ENCODE results near the gene DDRGK1. TPM values are rescaled to one million over a fixed set of nuclear protein-coding genes. Genes with fewer than 3 reads are reported as not detected.

Gene DDRGK1
- polyA plus RNA-seq, 1 donor from 2014 or later = 67.6 TPM

GRCh38 chr20:3239867-3240775 lies 35.6 kb upstream of the DDRGK1 start:
- Histone ChIP-seq H4K20me1 (ENCODE audit: insufficient read depth) (no peaks in the 10 kb centered on the region), H3K36me3 (ENCODE audit: insufficient read depth, low read length) (no peaks in the 10 kb centered on the region), H3K27me3 (ENCODE audit: insufficient read depth, low read depth, low read length) (peaks cover 67% of the 10 kb centered on the region), H3K27ac (ENCODE audit: low read length) (no peak overlapping the region), H3K4me3 (ENCODE audit: low read length) (peak overlapping the region; percentile 65), H3K9me3 (ENCODE audit: low read length) (peaks cover 7% of the 10 kb centered on the region), H2AFZ (ENCODE audit: low read depth, low read length) (no peak overlapping the region), H3F3A (ENCODE audit: insufficient read depth, low read length, poor library complexity, severe bottlenecking) (no peaks in the 10 kb centered on the region), H3K4me2 (ENCODE audit: low read length) (no peak overlapping the region), H3K9me2 (ENCODE audit: insufficient read depth, low read length) (no peaks in the 10 kb centered on the region), H3K9ac (ENCODE audit: low read length) (no peak overlapping the region), H3K79me2 (replicated peaks; ENCODE audit: insufficient read depth, low read length) (no peaks in the 10 kb centered on the region)
- TF ChIP-seq SMC3 (conservative IDR thresholded peaks at IDR 0.05; ENCODE audit: poor library complexity) (no peak), RAD21 (conservative IDR thresholded peaks at IDR 0.05) (no peak), EP300 (conservative IDR thresholded peaks at IDR 0.05; ENCODE audit: poor library complexity, severe bottlenecking) (no peak), EZH2 (IDR thresholded peaks at IDR 0.05; ENCODE audit: borderline replicate concordance, insufficient read depth, low read length, poor library complexity, severe bottlenecking) (peak; percentile 94)

DNA sequence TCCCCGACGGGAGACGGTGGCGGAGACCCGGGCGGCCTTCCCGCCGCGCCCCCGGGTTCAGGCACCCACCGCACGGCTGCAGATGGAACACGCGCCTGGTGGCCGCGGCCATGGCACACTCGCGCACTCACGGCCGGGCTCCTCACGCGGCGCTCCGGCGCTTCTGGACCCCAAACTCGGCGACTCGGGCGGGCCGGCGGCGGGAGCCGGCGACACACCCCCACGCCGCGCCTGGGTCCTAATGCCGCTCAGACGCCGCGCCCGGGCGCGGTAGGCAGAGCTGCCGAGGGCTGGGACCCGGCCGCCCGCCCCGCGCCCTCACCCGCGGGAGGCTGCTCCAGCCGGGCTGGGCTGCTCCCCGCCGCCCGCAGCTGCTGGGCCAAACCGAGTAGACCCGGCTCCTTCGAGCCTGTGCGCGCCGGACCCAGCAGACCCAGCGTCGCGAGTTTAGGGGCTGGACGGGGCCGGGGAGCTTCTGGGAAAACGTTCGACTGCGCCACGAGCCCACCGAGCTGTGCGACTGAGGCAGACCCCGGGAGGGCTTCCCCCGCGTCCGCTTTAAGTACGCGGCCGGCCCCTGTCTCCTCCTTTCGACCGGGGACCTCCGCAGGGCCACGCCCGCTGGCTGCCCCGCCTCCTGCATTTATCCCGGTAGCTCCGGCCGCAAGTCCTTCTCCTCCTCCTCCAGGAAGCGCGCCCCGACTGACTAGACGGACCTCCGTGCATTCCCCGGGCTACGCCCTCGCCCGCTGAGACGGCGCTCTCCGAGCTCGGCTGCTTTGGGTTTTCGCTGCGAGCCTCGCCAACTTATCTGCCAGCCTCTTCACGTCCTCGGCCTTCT lies 34.8 kb upstream of the DDRGK1 start, which contains the start of gene SLC4A11:
SLC4A11 (minus strand) TSS at position 165 of the 841 bp plus-strand sequence; CDS start at position 112, 53 bp downstream.
- peak within 1 kb of the TSS; percentile 34 for H3K9ac ChIP-seq (ENCODE audit: low read length)
- no peak within 1 kb of the TSS for H3K4me2 ChIP-seq (ENCODE audit: low read length)
- TF ChIP-seq EZH2 (IDR thresholded peaks at IDR 0.05; ENCODE audit: borderline replicate concordance, insufficient read depth, low read length, poor library complexity, severe bottlenecking) (no peak), TAF1 (IDR thresholded peaks at IDR 0.05; ENCODE audit: low read depth) (no peak), MXI1 (conservative IDR thresholded peaks at IDR 0.05; ENCODE audit: poor library complexity, severe bottlenecking) (peak; percentile 46), RAD21 (conservative IDR thresholded peaks at IDR 0.05) (no peak), SMC3 (conservative IDR thresholded peaks at IDR 0.05; ENCODE audit: poor library complexity) (peak; percentile 21), POLR2AphosphoS5 (IDR thresholded peaks at IDR 0.05) (no peak)
- TF ChIP-seq, protein P1, sequence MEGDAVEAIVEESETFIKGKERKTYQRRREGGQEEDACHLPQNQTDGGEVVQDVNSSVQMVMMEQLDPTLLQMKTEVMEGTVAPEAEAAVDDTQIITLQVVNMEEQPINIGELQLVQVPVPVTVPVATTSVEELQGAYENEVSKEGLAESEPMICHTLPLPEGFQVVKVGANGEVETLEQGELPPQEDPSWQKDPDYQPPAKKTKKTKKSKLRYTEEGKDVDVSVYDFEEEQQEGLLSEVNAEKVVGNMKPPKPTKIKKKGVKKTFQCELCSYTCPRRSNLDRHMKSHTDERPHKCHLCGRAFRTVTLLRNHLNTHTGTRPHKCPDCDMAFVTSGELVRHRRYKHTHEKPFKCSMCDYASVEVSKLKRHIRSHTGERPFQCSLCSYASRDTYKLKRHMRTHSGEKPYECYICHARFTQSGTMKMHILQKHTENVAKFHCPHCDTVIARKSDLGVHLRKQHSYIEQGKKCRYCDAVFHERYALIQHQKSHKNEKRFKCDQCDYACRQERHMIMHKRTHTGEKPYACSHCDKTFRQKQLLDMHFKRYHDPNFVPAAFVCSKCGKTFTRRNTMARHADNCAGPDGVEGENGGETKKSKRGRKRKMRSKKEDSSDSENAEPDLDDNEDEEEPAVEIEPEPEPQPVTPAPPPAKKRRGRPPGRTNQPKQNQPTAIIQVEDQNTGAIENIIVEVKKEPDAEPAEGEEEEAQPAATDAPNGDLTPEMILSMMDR (IDR thresholded peaks at IDR 0.05; ENCODE audit: poor library complexity, severe bottlenecking) = peak; percentile 22

DNA sequence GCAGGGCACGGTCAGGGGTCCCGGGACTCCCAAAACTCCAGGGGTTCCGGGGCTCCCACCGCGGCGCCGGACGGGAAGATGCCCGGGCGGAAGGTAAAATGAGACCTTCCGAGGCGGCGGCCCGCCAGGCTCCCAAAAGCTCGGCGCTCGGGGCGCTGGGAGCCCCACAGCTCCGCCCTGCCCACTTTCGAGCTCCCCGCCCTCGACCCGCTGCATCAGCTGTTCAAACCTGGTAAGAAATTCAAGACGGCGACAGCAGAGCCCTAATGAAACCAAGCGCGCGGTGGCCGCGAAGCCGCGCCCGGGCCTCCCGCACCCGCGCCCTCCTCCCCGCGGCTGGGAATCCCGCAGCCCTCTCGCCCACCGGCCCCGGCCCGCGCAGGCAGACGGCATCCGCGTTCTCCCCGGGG lies 34.1 kb upstream of the DDRGK1 start:
- no peaks in the 10 kb centered on the region for H3K36me3 ChIP-seq (ENCODE audit: insufficient read depth, low read length)
- no peak overlapping the region for H3K4me2 ChIP-seq (ENCODE audit: low read length)
- H4K20me1 ChIP-seq (ENCODE audit: insufficient read depth) = no peaks in the 10 kb centered on the region
- H3K79me2 ChIP-seq (replicated peaks; ENCODE audit: insufficient read depth, low read length) = no peaks in the 10 kb centered on the region
- TF ChIP-seq POLR2AphosphoS5 (IDR thresholded peaks at IDR 0.05) (no peak), MXI1 (conservative IDR thresholded peaks at IDR 0.05; ENCODE audit: poor library complexity, severe bottlenecking) (no peak), RAD21 (conservative IDR thresholded peaks at IDR 0.05) (no peak), REST (IDR thresholded peaks at IDR 0.05; ENCODE audit: borderline replicate concordance) (no peak), EZH2 (IDR thresholded peaks at IDR 0.05; ENCODE audit: borderline replicate concordance, insufficient read depth, low read length, poor library complexity, severe bottlenecking) (no peak), SMC3 (conservative IDR thresholded peaks at IDR 0.05; ENCODE audit: poor library complexity) (no peak), EP300 (conservative IDR thresholded peaks at IDR 0.05; ENCODE audit: poor library complexity, severe bottlenecking) (no peak), TAF1 (IDR thresholded peaks at IDR 0.05; ENCODE audit: low read depth) (no peak)
- TF ChIP-seq, protein P1 (IDR thresholded peaks at IDR 0.05; ENCODE audit: poor library complexity, severe bottlenecking) = no peak
- peak overlapping the region; percentile 34 for H3K9ac ChIP-seq (ENCODE audit: low read length)
- H2AFZ ChIP-seq (ENCODE audit: low read depth, low read length) = no peak overlapping the region
- no peaks in the 10 kb centered on the region for H3F3A ChIP-seq (ENCODE audit: insufficient read depth, low read length, poor library complexity, severe bottlenecking)
- H3K9me2 ChIP-seq (ENCODE audit: insufficient read depth, low read length) = no peaks in the 10 kb centered on the region
- peak overlapping the region; percentile 65 for H3K4me3 ChIP-seq (ENCODE audit: low read length)
- H3K27me3 ChIP-seq (ENCODE audit: insufficient read depth, low read depth, low read length) = peaks cover 67% of the 10 kb centered on the region
- H3K9me3 ChIP-seq (ENCODE audit: low read length) = peaks cover 7% of the 10 kb centered on the region
- no peak overlapping the region for H3K27ac ChIP-seq (ENCODE audit: low read length)

More for the DNA sequence above, 34.8 kb upstream of the DDRGK1 start, which contains the start of gene SLC4A11:
- H3K36me3 ChIP-seq (ENCODE audit: insufficient read depth, low read length) = no peaks in the 10 kb centered on the region
- no peaks in the 10 kb centered on the region for H3K79me2 ChIP-seq (replicated peaks; ENCODE audit: insufficient read depth, low read length)
- H4K20me1 ChIP-seq (ENCODE audit: insufficient read depth) = no peaks in the 10 kb centered on the region
- H3F3A ChIP-seq (ENCODE audit: insufficient read depth, low read length, poor library complexity, severe bottlenecking) = no peaks in the 10 kb centered on the region
- peaks cover 67% of the 10 kb centered on the region for H3K27me3 ChIP-seq (ENCODE audit: insufficient read depth, low read depth, low read length)
- peaks cover 7% of the 10 kb centered on the region for H3K9me3 ChIP-seq (ENCODE audit: low read length)
- H2AFZ ChIP-seq (ENCODE audit: low read depth, low read length) = no peak within 1 kb of the TSS
- no peak within 1 kb of the TSS for H3K27ac ChIP-seq (ENCODE audit: low read length)
- H3K4me3 ChIP-seq (ENCODE audit: low read length) = peak within 1 kb of the TSS; percentile 65
- H3K9me2 ChIP-seq (ENCODE audit: insufficient read depth, low read length) = no peaks in the 10 kb centered on the region
